ENCODE results near the gene ATP9A.
"Not testable (repeated sequence)": the region's sequence is repeated elsewhere in the genome, so short reads cannot be mapped to it uniquely, and the experiment has no call there.

ATP9A gene

GRCh38 chr20:51660672-51661608 is 107.2 kb downstream of the ATP9A start:
- Histone ChIP-seq H3K4me3 (ENCODE audit: low read depth, low read length, poor library complexity, severe bottlenecking) (no peak overlapping the region), H4K20me1 (ENCODE audit: insufficient read depth, low read length) (no peaks in the 10 kb centered on the region), H3K27ac (ENCODE audit: low read depth, low read length, poor library complexity, severe bottlenecking) (no peak overlapping the region), H2AFZ (ENCODE audit: low read length) (no peak overlapping the region), H3K79me2 (ENCODE audit: insufficient read depth, low read length) (no peaks in the 10 kb centered on the region), H3K9me3 (ENCODE audit: low read length) (no peaks in the 10 kb centered on the region), H3F3A (ENCODE audit: insufficient read depth, low read length) (no peaks in the 10 kb centered on the region), H3K9ac (ENCODE audit: low read length) (no peak overlapping the region), H3K27me3 (ENCODE audit: insufficient read depth, low read length) (no peaks in the 10 kb centered on the region; the same call in 1 of the 2 replicates), H3K36me3 (ENCODE audit: insufficient read depth, low read length) (no peaks in the 10 kb centered on the region), H3K4me2 (ENCODE audit: low read length) (no peak overlapping the region), H3K4me1 (ENCODE audit: insufficient read depth, low read length, severe bottlenecking) (no peaks in the 10 kb centered on the region), H3K9me2 (ENCODE audit: low read depth, low read length) (no peaks in the 10 kb centered on the region)
- no peak for TF ChIP-seq EZH2 (IDR thresholded peaks at IDR 0.05; ENCODE audit: borderline replicate concordance, low read length)
- TF ChIP-seq CTCF (IDR thresholded peaks at IDR 0.05; ENCODE audit: low read length): no peak

GRCh38 chr20:51659491-51660050 is 108.6 kb downstream of the ATP9A start:
- H3K79me2 ChIP-seq (ENCODE audit: insufficient read depth, low read length): no peaks in the 10 kb centered on the region
- H3K36me3 ChIP-seq (ENCODE audit: insufficient read depth, low read length): no peaks in the 10 kb centered on the region
- no peaks in the 10 kb centered on the region for H3K9me2 ChIP-seq (ENCODE audit: low read depth, low read length)
- H3K9me3 ChIP-seq (ENCODE audit: low read length): no peaks in the 10 kb centered on the region
- H3F3A ChIP-seq (ENCODE audit: insufficient read depth, low read length): no peaks in the 10 kb centered on the region
- no peaks in the 10 kb centered on the region for H4K20me1 ChIP-seq (ENCODE audit: insufficient read depth, low read length)
- no peak overlapping the region for H3K4me2 ChIP-seq (ENCODE audit: low read length)
- H3K27ac ChIP-seq (ENCODE audit: low read depth, low read length, poor library complexity, severe bottlenecking): no peak overlapping the region
- H3K4me1 ChIP-seq (ENCODE audit: insufficient read depth, low read length, severe bottlenecking): no peaks in the 10 kb centered on the region
- no peak overlapping the region for H2AFZ ChIP-seq (ENCODE audit: low read length)
- H3K4me3 ChIP-seq (ENCODE audit: low read depth, low read length, poor library complexity, severe bottlenecking): no peak overlapping the region
- TF ChIP-seq CTCF (IDR thresholded peaks at IDR 0.05; ENCODE audit: low read length) (no peak), EZH2 (IDR thresholded peaks at IDR 0.05; ENCODE audit: borderline replicate concordance, low read length) (no peak)
- no peak overlapping the region for H3K9ac ChIP-seq (ENCODE audit: low read length)
- H3K27me3 ChIP-seq (ENCODE audit: insufficient read depth, low read length): no peaks in the 10 kb centered on the region; the same call in 1 of the 2 replicates

GRCh38 chr20:51656726-51657260 is 111.4 kb downstream of the ATP9A start:
- TF ChIP-seq EZH2 (IDR thresholded peaks at IDR 0.05; ENCODE audit: borderline replicate concordance, low read length): no peak
- TF ChIP-seq CTCF (IDR thresholded peaks at IDR 0.05; ENCODE audit: low read length): no peak
- no peak overlapping the region for H3K27ac ChIP-seq (ENCODE audit: low read depth, low read length, poor library complexity, severe bottlenecking)
- H3K4me3 ChIP-seq (ENCODE audit: low read depth, low read length, poor library complexity, severe bottlenecking): no peak overlapping the region
- H3K79me2 ChIP-seq (ENCODE audit: insufficient read depth, low read length): no peaks in the 10 kb centered on the region
- H4K20me1 ChIP-seq (ENCODE audit: insufficient read depth, low read length): no peaks in the 10 kb centered on the region
- H2AFZ ChIP-seq (ENCODE audit: low read length): no peak overlapping the region
- no peaks in the 10 kb centered on the region for H3K4me1 ChIP-seq (ENCODE audit: insufficient read depth, low read length, severe bottlenecking)
- H3F3A ChIP-seq (ENCODE audit: insufficient read depth, low read length): no peaks in the 10 kb centered on the region
- no peaks in the 10 kb centered on the region for H3K36me3 ChIP-seq (ENCODE audit: insufficient read depth, low read length)
- H3K9me2 ChIP-seq (ENCODE audit: low read depth, low read length): no peaks in the 10 kb centered on the region
- H3K9me3 ChIP-seq (ENCODE audit: low read length): no peaks in the 10 kb centered on the region
- H3K27me3 ChIP-seq (ENCODE audit: insufficient read depth, low read length): no peaks in the 10 kb centered on the region; the same call in 1 of the 2 replicates
- H3K4me2 ChIP-seq (ENCODE audit: low read length): no peak overlapping the region
- H3K9ac ChIP-seq (ENCODE audit: low read length): no peak overlapping the region

GRCh38 chr20:51656089-51656488 is 112.1 kb downstream of the ATP9A start:
- not testable (repeated sequence) for H3K79me2 ChIP-seq (ENCODE audit: insufficient read depth, low read length); H3F3A ChIP-seq (ENCODE audit: insufficient read depth, low read length); H3K4me2 ChIP-seq (ENCODE audit: low read length); H4K20me1 ChIP-seq (ENCODE audit: insufficient read depth, low read length); H3K9me2 ChIP-seq (ENCODE audit: low read depth, low read length); H2AFZ ChIP-seq (ENCODE audit: low read length); H3K9ac ChIP-seq (ENCODE audit: low read length); H3K27me3 ChIP-seq (ENCODE audit: insufficient read depth, low read length); H3K9me3 ChIP-seq (ENCODE audit: low read length); H3K36me3 ChIP-seq (ENCODE audit: insufficient read depth, low read length); H3K4me3 ChIP-seq (ENCODE audit: low read depth, low read length, poor library complexity, severe bottlenecking); H3K4me1 ChIP-seq (ENCODE audit: insufficient read depth, low read length, severe bottlenecking); H3K27ac ChIP-seq (ENCODE audit: low read depth, low read length, poor library complexity, severe bottlenecking)
